ENCODE measurements around the gene ALX3. TPM values are rescaled to one million over a fixed set of nuclear protein-coding genes. Genes with fewer than 3 reads are reported as not detected.

ALX3 gene
- polyA plus RNA-seq, 3 donors = not detected

- H3K9me3 Mint-ChIP-seq = peaks cover 0 to 16% (median 3%) of the 10 kb centered on the region in 7 donors
- H3K27me3 ChIP-seq (ENCODE audit: control insufficient read depth in 2 of 2, insufficient read depth in 2 of 2, low read length in 2 of 2) = peaks cover 36 to 58% of the 10 kb centered on the region in 2 donors
- TF ChIP-seq, protein P1, sequence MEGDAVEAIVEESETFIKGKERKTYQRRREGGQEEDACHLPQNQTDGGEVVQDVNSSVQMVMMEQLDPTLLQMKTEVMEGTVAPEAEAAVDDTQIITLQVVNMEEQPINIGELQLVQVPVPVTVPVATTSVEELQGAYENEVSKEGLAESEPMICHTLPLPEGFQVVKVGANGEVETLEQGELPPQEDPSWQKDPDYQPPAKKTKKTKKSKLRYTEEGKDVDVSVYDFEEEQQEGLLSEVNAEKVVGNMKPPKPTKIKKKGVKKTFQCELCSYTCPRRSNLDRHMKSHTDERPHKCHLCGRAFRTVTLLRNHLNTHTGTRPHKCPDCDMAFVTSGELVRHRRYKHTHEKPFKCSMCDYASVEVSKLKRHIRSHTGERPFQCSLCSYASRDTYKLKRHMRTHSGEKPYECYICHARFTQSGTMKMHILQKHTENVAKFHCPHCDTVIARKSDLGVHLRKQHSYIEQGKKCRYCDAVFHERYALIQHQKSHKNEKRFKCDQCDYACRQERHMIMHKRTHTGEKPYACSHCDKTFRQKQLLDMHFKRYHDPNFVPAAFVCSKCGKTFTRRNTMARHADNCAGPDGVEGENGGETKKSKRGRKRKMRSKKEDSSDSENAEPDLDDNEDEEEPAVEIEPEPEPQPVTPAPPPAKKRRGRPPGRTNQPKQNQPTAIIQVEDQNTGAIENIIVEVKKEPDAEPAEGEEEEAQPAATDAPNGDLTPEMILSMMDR (IDR thresholded peaks at IDR 0.05) = no peak
- WGBS (ENCODE audit: insufficient coverage) = under 1% methylated on average over 66 of the region's 72 CpGs
- H2AFZ ChIP-seq (ENCODE audit: insufficient read depth, low read depth, low read length, poor library complexity, severe bottlenecking) = peak overlapping the region; percentile 84
- H3K36me3 ChIP-seq (replicated peaks in 1 of 2; ENCODE audit: control insufficient read depth in 1 of 2, insufficient read depth in 2 of 2, low read length in 2 of 2) = no peaks in the 10 kb centered on the region
- peaks cover 4 to 14% of the 10 kb centered on the region in 2 donors for H3K36me3 Mint-ChIP-seq
- intact Hi-C loops (cut with micrococcal nuclease) = no loop called here
- H3K4me1 ChIP-seq (ENCODE audit: control insufficient read depth in 1 of 2, insufficient read depth in 2 of 2, low read length in 2 of 2) = peaks cover 15 to 24% of the 10 kb centered on the region in 2 donors
- H3K9ac ChIP-seq (ENCODE audit: insufficient read depth, low read length, poor library complexity, severe bottlenecking) = peak overlapping the region; percentile 63
- H3K4me1 Mint-ChIP-seq = peaks cover 25% of the 10 kb centered on the region
- H3K9me3 ChIP-seq (replicated peaks in 1 of 2; ENCODE audit: control insufficient read depth in 1 of 2, insufficient read depth in 1 of 2, low read length in 2 of 2) = peaks cover 0 to 6% of the 10 kb centered on the region in 2 donors
- H3K27ac ChIP-seq (ENCODE audit: low read depth in 1 of 2, low read length in 2 of 2) = no peak overlapping the region
- no peaks in the 10 kb centered on the region for H3K79me2 ChIP-seq (ENCODE audit: insufficient read depth, low read length)
- H3K4me3 ChIP-seq (replicated peaks in 1 of 3; ENCODE audit: low read depth in 2 of 3, low read length in 3 of 3) = peak overlapping the region; percentile 47 to 81 (median 54)
- H3K27me3 Mint-ChIP-seq (ENCODE audit: low read depth in 3 of 3) = peaks cover 58 to 70% (median 61%) of the 10 kb centered on the region in 3 donors
- no peaks in the 10 kb centered on the region for H4K20me1 ChIP-seq (ENCODE audit: insufficient read depth, low read length)
- H3K4me2 ChIP-seq (replicated peaks; ENCODE audit: extremely low read depth, low read length, poor library complexity, severe bottlenecking) = peak overlapping the region; percentile 93
- H3K27ac Mint-ChIP-seq = no peak overlapping the region
- peak overlapping the region; percentile 89 to 98 for H3K4me3 Mint-ChIP-seq
- peak; percentile 61 to 65 (median 65) for DNase-seq
These were observed 14.0 kb upstream of the ALX3 start for GRCh38 chr1:110084227-110085078.

DNA sequence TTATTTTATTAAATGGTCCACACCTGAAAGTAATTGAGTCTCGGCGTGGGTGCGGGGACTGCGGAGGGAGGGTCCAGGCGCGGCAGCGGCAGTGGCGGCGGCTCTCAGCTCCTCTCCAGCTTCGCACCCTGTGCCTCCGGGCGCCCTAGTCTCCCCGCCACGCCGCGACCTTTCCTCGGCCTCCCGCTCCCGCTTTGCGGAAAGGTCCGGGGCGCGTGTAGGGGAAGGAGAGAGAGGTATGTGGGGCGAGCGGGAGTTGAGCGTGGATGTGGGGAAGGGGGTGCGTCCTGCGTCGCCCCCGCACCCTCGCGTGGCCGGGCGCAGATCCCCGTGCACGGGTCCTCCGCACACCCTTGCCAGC lies 13.4 kb upstream of the ALX3 start:
- peaks cover 36 to 58% of the 10 kb centered on the region in 2 donors for H3K27me3 ChIP-seq (ENCODE audit: control insufficient read depth in 2 of 2, insufficient read depth in 2 of 2, low read length in 2 of 2)
- peak overlapping the region; percentile 89 to 98 for H3K4me3 Mint-ChIP-seq
- H3K9ac ChIP-seq (ENCODE audit: insufficient read depth, low read length, poor library complexity, severe bottlenecking) = peak overlapping the region; percentile 63
- H2AFZ ChIP-seq (ENCODE audit: insufficient read depth, low read depth, low read length, poor library complexity, severe bottlenecking) = peak overlapping the region; percentile 84
- no peak for DNase-seq
- intact Hi-C loops (cut with micrococcal nuclease) = no loop called here
- no peaks in the 10 kb centered on the region for H3K79me2 ChIP-seq (ENCODE audit: insufficient read depth, low read length)
- H3K27me3 Mint-ChIP-seq (ENCODE audit: low read depth in 3 of 3) = peaks cover 58 to 69% (median 58%) of the 10 kb centered on the region in 3 donors
- TF ChIP-seq, protein P1 (IDR thresholded peaks at IDR 0.05) = no peak
- H3K4me1 Mint-ChIP-seq = peaks cover 25% of the 10 kb centered on the region
- peaks cover 4 to 14% of the 10 kb centered on the region in 2 donors for H3K36me3 Mint-ChIP-seq
- WGBS (ENCODE audit: insufficient coverage) = 0% methylated on average over 30 of the region's 37 CpGs
- no peak overlapping the region for H3K27ac ChIP-seq (ENCODE audit: low read depth in 1 of 2, low read length in 2 of 2)
- no peaks in the 10 kb centered on the region for H4K20me1 ChIP-seq (ENCODE audit: insufficient read depth, low read length)
- H3K4me2 ChIP-seq (replicated peaks; ENCODE audit: extremely low read depth, low read length, poor library complexity, severe bottlenecking) = peak overlapping the region; percentile 93
- H3K4me1 ChIP-seq (ENCODE audit: control insufficient read depth in 1 of 2, insufficient read depth in 2 of 2, low read length in 2 of 2) = peaks cover 15 to 24% of the 10 kb centered on the region in 2 donors
- peak overlapping the region in 1 of 7 donors; percentile 32 for H3K27ac Mint-ChIP-seq
- no peaks in the 10 kb centered on the region for H3K36me3 ChIP-seq (replicated peaks in 1 of 2; ENCODE audit: control insufficient read depth in 1 of 2, insufficient read depth in 2 of 2, low read length in 2 of 2)
- H3K9me3 Mint-ChIP-seq = peaks cover 0 to 16% (median 3%) of the 10 kb centered on the region in 7 donors
- H3K9me3 ChIP-seq (replicated peaks in 1 of 2; ENCODE audit: control insufficient read depth in 1 of 2, insufficient read depth in 1 of 2, low read length in 2 of 2) = peaks cover 0 to 6% of the 10 kb centered on the region in 2 donors
- peak overlapping the region; percentile 47 to 81 (median 54) for H3K4me3 ChIP-seq (replicated peaks in 1 of 3; ENCODE audit: low read depth in 2 of 3, low read length in 3 of 3)
